GM13976 (cell line): ENCODE data around the gene BMPR1B.

Experiments used
- DNase-seq: peaks from one replicate; pipeline ENCODE4 v3.0.0; 2012; ENCODE audit warnings: low spot score
- CTCF ChIP-seq: IDR thresholded peaks from 2 replicates; pipeline ENCODE4 v1.5.1; 2012; ENCODE audit warnings: borderline replicate concordance, mild to moderate bottlenecking; ENCODE audit not compliant: insufficient read depth; ENCODE audit errors: extremely low read depth, missing control alignments, control extremely low read depth
- in situ Hi-C: fragments of 300-500 bp; cut with MboI; formaldehyde crosslinking; loops from one replicate; pipeline ENCODE4 v1.12.0; 2022; ENCODE audit warnings: low sequenced_read_pairs, mixed read lengths, inconsistent platforms; ENCODE audit not compliant: unreplicated experiment

Gene BMPR1B

GRCh38 chr4:95077864-95078263 is 320.1 kb downstream of the BMPR1B start:
- TF ChIP-seq CTCF, result no peak
- DNase-seq, result no peak
- in situ Hi-C loops, result no loop called here

- no peak for DNase-seq
- in situ Hi-C loops, result no loop called here
These were observed 323.2 kb downstream of the BMPR1B start for GRCh38 chr4:95080969-95081368.

GRCh38 chr4:95084584-95084983 is 326.8 kb downstream of the BMPR1B start:
- no peak for TF ChIP-seq CTCF
- in situ Hi-C loops, result no loop called here
- no peak for DNase-seq

More at GRCh38 chr4:95080969-95081368, 323.2 kb downstream of the BMPR1B start:
- no peak for TF ChIP-seq CTCF

GRCh38 chr4:95085124-95085833 is 327.5 kb downstream of the BMPR1B start:
- DNase-seq, result no peak
- in situ Hi-C loops, result no loop called here
- no peak for TF ChIP-seq CTCF

- TF ChIP-seq CTCF, result no peak
- in situ Hi-C loops, result no loop called here
- no peak for DNase-seq
These were observed 328.8 kb downstream of the BMPR1B start for GRCh38 chr4:95086551-95086950.

- in situ Hi-C loops, result no loop called here
- DNase-seq, result no peak
These were observed 330.1 kb downstream of the BMPR1B start for GRCh38 chr4:95087657-95088455.

More at GRCh38 chr4:95087657-95088455, 330.1 kb downstream of the BMPR1B start:
- TF ChIP-seq CTCF, result no peak
